ENCODE data around the gene KIF23. TPM values are rescaled to one million over a fixed set of nuclear protein-coding genes. Genes with fewer than 3 reads are reported as not detected.

The KIF23 gene
- total RNA-seq, 1 experiment from 2014 or later, result 83.7 TPM

DNA sequence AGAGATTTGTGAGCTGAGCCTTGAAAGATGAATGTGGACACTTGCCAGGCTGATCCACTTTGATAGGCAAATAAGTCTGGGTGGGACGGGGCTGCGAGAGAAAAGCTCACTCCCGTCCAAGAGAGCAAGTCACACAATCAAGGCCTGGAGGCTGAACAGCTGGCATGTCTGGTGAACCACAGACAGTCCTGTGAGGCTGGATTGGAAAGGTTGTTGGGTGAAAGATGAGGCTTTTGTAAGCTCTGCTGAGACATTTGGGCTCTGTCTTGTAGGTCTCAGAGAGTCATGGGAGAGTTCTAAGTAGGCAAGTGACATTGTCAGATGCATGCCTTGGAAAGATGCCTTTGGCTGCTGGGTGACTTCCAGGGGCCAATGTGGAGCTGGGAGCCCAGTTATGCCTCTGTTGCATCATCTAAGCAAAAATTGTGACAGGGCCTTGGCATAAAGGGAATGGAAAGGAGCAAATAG, 76.9 kb downstream of the KIF23 start:
- TF ChIP-seq, protein P1, sequence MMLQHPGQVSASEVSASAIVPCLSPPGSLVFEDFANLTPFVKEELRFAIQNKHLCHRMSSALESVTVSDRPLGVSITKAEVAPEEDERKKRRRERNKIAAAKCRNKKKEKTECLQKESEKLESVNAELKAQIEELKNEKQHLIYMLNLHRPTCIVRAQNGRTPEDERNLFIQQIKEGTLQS (IDR thresholded peaks at IDR 0.05), result no peak
- TF ChIP-seq, protein P2, sequence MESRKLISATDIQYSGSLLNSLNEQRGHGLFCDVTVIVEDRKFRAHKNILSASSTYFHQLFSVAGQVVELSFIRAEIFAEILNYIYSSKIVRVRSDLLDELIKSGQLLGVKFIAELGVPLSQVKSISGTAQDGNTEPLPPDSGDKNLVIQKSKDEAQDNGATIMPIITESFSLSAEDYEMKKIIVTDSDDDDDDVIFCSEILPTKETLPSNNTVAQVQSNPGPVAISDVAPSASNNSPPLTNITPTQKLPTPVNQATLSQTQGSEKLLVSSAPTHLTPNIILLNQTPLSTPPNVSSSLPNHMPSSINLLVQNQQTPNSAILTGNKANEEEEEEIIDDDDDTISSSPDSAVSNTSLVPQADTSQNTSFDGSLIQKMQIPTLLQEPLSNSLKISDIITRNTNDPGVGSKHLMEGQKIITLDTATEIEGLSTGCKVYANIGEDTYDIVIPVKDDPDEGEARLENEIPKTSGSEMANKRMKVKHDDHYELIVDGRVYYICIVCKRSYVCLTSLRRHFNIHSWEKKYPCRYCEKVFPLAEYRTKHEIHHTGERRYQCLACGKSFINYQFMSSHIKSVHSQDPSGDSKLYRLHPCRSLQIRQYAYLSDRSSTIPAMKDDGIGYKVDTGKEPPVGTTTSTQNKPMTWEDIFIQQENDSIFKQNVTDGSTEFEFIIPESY (IDR thresholded peaks at IDR 0.05; ENCODE audit: extremely low read depth, insufficient replicate concordance, low read length), result no peak
- TF ChIP-seq ZNF274 (IDR thresholded peaks at IDR 0.05; ENCODE audit: low read depth, low read length), result no peak
- no peak for TF ChIP-seq ZFX (IDR thresholded peaks at IDR 0.05)
- TF ChIP-seq SRF (IDR thresholded peaks at IDR 0.05; ENCODE audit: low read depth), result no peak
- TF ChIP-seq POLR2AphosphoS5 (IDR thresholded peaks at IDR 0.05; ENCODE audit: low read depth, low read length), result no peak
- TF ChIP-seq, protein P3, sequence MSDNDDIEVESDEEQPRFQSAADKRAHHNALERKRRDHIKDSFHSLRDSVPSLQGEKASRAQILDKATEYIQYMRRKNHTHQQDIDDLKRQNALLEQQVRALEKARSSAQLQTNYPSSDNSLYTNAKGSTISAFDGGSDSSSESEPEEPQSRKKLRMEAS (IDR thresholded peaks at IDR 0.05), result no peak
- TF ChIP-seq CEBPB (IDR thresholded peaks at IDR 0.05; ENCODE audit: low read depth), result no peak
- TF ChIP-seq ELF1 (IDR thresholded peaks at IDR 0.05; ENCODE audit: borderline replicate concordance, low read depth), result no peak
- no peak for TF ChIP-seq RAD21 (IDR thresholded peaks at IDR 0.05; ENCODE audit: low read depth)
- TF ChIP-seq, protein P4, sequence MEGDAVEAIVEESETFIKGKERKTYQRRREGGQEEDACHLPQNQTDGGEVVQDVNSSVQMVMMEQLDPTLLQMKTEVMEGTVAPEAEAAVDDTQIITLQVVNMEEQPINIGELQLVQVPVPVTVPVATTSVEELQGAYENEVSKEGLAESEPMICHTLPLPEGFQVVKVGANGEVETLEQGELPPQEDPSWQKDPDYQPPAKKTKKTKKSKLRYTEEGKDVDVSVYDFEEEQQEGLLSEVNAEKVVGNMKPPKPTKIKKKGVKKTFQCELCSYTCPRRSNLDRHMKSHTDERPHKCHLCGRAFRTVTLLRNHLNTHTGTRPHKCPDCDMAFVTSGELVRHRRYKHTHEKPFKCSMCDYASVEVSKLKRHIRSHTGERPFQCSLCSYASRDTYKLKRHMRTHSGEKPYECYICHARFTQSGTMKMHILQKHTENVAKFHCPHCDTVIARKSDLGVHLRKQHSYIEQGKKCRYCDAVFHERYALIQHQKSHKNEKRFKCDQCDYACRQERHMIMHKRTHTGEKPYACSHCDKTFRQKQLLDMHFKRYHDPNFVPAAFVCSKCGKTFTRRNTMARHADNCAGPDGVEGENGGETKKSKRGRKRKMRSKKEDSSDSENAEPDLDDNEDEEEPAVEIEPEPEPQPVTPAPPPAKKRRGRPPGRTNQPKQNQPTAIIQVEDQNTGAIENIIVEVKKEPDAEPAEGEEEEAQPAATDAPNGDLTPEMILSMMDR (IDR thresholded peaks at IDR 0.05 in 2 of 3, conservative IDR thresholded peaks at IDR 0.05 in 1 of 3; ENCODE audit: borderline replicate concordance in 1 of 3, insufficient read depth in 1 of 3, low read depth in 2 of 3, low read length in 2 of 3), result no peak
- no peak for TF ChIP-seq CBX3 (IDR thresholded peaks at IDR 0.05; ENCODE audit: low read depth)
- Histone ChIP-seq H2AFZ (ENCODE audit: low read depth, low read length, poor library complexity, severe bottlenecking) (no peak overlapping the region), H3K27ac (ENCODE audit: low read depth, low read length) (no peak overlapping the region), H4K20me1 (ENCODE audit: insufficient read depth) (no peaks in the 10 kb centered on the region), H3K27me3 (ENCODE audit: insufficient read depth, low read length) (no peaks in the 10 kb centered on the region), H3K4me1 (ENCODE audit: control insufficient read depth in 1 of 2, insufficient read depth in 2 of 2, low read length in 2 of 2) (no peaks in the 10 kb centered on the region), H3K9me2 (ENCODE audit: insufficient read depth) (no peaks in the 10 kb centered on the region), H3K9ac (ENCODE audit: low read length) (no peak overlapping the region), H3K79me2 (ENCODE audit: insufficient read depth, low read length) (no peaks in the 10 kb centered on the region), H3K4me3 (replicated peaks in 1 of 2; ENCODE audit: low read depth in 1 of 2, low read length in 2 of 2) (no peak overlapping the region), H3K36me3 (ENCODE audit: control insufficient read depth in 1 of 2, insufficient read depth in 2 of 2, low read length in 2 of 2) (no peaks in the 10 kb centered on the region), H3K4me2 (ENCODE audit: low read length) (no peak overlapping the region), H3K9me3 (ENCODE audit: control insufficient read depth in 1 of 2, insufficient read depth in 1 of 2, low read depth in 1 of 2, low read length in 2 of 2) (no peaks in the 10 kb centered on the region)
- POLR2A ChIA-PET, result no interaction called here
- ATAC-seq, result no peak
- intact Hi-C loops (cut with micrococcal nuclease), result no loop called here
- CTCF ChIA-PET, result interaction anchor here (0.6 kb wide), 1 partner anchor 30 kb away, joined by 3 read pairs; no protein-coding TSS in a partner anchor
- RAD21 ChIA-PET (ENCODE audit: low non-redundant PET in 1 of 2, low total read pairs in 2 of 2, uncharacterized antibody in 2 of 2, unreplicated experiment in 2 of 2), result no interaction called here
- DNase-seq (ENCODE audit: low read depth, low spot score), result no peak
- BruUV-seq (replicated peaks), result no TSS peak

Data from HCT116 (cell line).